Hypothalamus (tissue), 51 donors: ENCODE data around the gene INS.
"Not testable (repeated sequence)": the region's sequence is repeated elsewhere in the genome, so short reads cannot be mapped to it uniquely, and the experiment has no call there.

ENCODE experiments used
- DNase-seq, 51 donors: peaks; one replicate each; lab custom pipeline; 2025; lab: John Stamatoyannopoulos, UW

INS gene

GRCh38 chr11:2199466-2200341, 38.7 kb upstream of the INS start:
- no peak for DNase-seq

GRCh38 chr11:2198621-2199365, 37.8 kb upstream of the INS start:
- DNase-seq, result no peak

- no peak for DNase-seq
These were observed 36.9 kb upstream of the INS start for GRCh38 chr11:2197771-2198520.

- peak in 33 of 51 donors; percentile 11 to 72 (median 39) for DNase-seq
These were observed 36.2 kb upstream of the INS start for GRCh38 chr11:2196970-2197770.

GRCh38 chr11:2195756-2196088, 34.7 kb upstream of the INS start:
- DNase-seq, result no peak

GRCh38 chr11:2194877-2195755, 34.1 kb upstream of the INS start:
- DNase-seq, result peak in 1 of 51 donors; percentile 17

- DNase-seq, result not testable (repeated sequence)
These were observed 33.0 kb upstream of the INS start for GRCh38 chr11:2193888-2194595.

- DNase-seq, result no peak
These were observed 32.3 kb upstream of the INS start for GRCh38 chr11:2193099-2193887.

- no peak for DNase-seq
These were observed 31.4 kb upstream of the INS start for GRCh38 chr11:2192435-2192834.

- DNase-seq, result no peak
These were observed 30.9 kb upstream of the INS start for GRCh38 chr11:2191883-2192282.

GRCh38 chr11:2190657-2191471, 29.9 kb upstream of the INS start:
- peak in 4 of 51 donors; percentile 15 to 48 (median 30) for DNase-seq

GRCh38 chr11:2189938-2190656, 29.1 kb upstream of the INS start:
- DNase-seq, result peak in 1 of 51 donors; percentile 39

- no peak for DNase-seq
These were observed 27.7 kb upstream of the INS start for GRCh38 chr11:2188745-2189144.

- DNase-seq, result no peak
These were observed 26.3 kb upstream of the INS start for GRCh38 chr11:2187280-2187707.

- DNase-seq, result no peak
These were observed 25.8 kb upstream of the INS start for GRCh38 chr11:2186669-2187279.
